Measurements from ENCODE around the gene GPR39. TPM values are rescaled to one million over a fixed set of nuclear protein-coding genes. Genes with fewer than 3 reads are reported as not detected.

The GPR39 gene
- total RNA-seq, 2 experiments from 2014 or later = not detected

DNA sequence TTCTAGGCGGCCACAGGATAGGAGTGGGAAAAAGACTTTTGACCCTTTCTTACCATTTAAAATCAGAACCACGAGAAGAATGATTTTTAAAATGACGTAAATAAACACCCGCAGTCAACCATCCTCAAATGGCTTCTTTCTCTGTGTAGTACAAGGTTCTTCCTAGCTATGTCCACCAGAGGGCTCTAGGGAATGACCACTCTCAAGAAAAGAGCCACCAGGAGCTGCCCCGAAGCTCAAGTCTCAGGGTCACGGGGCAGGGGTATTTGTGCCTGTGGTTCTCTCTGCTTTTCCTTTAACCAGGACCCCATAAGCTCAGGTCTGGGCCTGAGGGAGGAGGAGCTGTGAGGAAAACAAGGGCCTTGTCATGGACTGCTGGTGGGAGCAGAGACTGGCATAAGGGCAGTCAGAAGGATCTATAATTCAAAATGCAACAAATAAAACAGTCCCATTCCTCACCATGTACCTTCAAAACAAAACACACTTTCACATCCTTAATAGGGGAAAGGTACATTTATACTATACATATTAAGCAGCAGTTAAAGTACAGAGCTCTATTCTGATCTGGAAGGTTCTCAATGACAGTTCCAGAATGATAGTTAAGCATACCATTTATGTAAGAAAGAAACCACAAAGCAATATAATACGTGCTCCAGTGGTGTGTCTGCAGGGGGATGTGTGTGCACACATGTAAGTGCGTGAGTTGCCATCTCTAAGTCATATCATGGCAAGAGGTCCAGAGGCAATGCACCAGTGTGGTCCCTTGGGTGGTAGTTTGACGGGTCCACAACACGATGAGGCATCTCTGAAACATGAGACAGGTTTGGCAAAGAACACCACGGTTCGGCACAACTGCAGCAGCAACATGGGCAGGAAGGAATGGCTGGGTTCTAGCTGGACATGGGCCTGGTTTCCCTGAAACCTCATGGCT lies 234.8 kb downstream of the GPR39 start:
- POLR2A ChIA-PET = no interaction called here
- Mint-ChIP-seq H3K36me3 (no peaks in the 10 kb centered on the region), H3K9me3 (no peaks in the 10 kb centered on the region), H3K4me3 (no peak overlapping the region), H3K27me3 (no peaks in the 10 kb centered on the region), H3K4me1 (no peaks in the 10 kb centered on the region), H3K27ac (no peak overlapping the region)
- no peak for DNase-seq
- no peak for ATAC-seq (ENCODE audit: low read depth)

DNA sequence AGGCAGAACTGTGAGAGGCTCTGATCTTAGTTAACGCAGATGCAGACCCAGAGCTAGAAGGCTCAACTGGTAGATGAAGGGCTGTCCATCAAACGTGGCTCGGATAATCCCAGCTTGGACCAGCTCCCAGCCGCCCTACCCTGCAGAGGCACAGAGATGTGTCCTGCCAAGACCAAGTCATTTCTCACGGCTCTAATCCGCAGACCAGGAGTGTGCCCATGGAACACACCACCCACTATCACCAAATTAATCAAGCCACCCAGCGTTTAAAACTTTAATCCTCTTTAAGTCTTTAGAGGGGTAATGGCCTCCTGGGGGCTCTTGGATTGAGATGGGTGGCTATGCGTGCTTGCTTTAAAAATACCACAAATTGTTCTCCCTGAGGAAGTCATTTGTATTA lies 235.9 kb downstream of the GPR39 start:
- H3K9me3 Mint-ChIP-seq = no peaks in the 10 kb centered on the region
- no peaks in the 10 kb centered on the region for H3K36me3 Mint-ChIP-seq
- H3K27ac Mint-ChIP-seq = no peak overlapping the region
- no peak overlapping the region for H3K4me3 Mint-ChIP-seq
- POLR2A ChIA-PET = no interaction called here
- H3K27me3 Mint-ChIP-seq = no peaks in the 10 kb centered on the region
- no peaks in the 10 kb centered on the region for H3K4me1 Mint-ChIP-seq
- DNase-seq (no peak), ATAC-seq (ENCODE audit: low read depth) (no peak)

DNA sequence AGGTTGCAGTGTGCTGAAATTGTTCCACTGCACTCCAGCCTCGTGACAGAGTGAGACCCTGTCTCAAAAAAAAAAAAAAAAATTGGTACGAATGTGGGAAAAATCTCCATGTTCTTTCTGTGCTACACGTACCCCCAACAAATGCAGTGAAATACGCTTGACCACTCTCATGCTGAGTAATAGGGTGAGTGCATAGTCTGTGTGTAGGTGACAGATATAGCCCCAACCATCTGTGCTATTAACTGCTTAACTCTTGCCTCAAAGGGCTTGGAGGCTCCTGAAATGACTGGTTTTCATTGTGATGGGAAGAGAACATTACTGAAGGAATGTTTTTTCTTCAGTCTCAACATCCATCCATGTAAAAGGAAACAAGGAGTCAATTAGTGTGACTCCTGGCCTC lies 237.7 kb downstream of the GPR39 start:
- no peaks in the 10 kb centered on the region for H3K9me3 Mint-ChIP-seq
- H3K4me3 Mint-ChIP-seq = no peak overlapping the region
- ATAC-seq (ENCODE audit: low read depth) = no peak

DNA sequence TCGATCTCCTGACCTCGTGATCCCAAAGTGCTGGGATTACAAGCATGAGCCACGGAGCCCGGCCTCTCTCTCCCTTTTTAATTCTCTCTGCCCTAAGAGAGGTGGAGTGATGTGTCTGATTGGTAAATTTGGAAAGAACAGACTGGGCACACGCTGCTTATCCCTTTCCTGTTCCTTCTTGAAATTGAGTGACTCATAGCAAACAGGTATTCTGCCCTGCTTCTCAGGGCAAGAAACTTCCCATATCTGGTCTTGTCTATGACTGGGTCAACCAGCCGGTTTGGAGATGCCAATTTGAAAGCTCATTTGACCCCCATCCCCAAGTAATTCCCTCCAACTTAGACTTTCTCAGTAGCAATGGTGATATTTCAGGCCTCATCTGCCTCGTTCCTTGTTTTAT lies 238.4 kb downstream of the GPR39 start:
- ATAC-seq (ENCODE audit: low read depth) (no peak), DNase-seq (no peak)
- Mint-ChIP-seq H3K36me3 (no peaks in the 10 kb centered on the region), H3K4me3 (no peak overlapping the region), H3K4me1 (no peaks in the 10 kb centered on the region), H3K9me3 (no peaks in the 10 kb centered on the region), H3K27me3 (no peaks in the 10 kb centered on the region), H3K27ac (no peak overlapping the region)
- POLR2A ChIA-PET = no interaction called here

More for the DNA sequence above, 237.7 kb downstream of the GPR39 start:
- H3K36me3 Mint-ChIP-seq = no peaks in the 10 kb centered on the region
- POLR2A ChIA-PET = no interaction called here
- no peak for DNase-seq
- H3K4me1 Mint-ChIP-seq = no peaks in the 10 kb centered on the region
- no peak overlapping the region for H3K27ac Mint-ChIP-seq
- H3K27me3 Mint-ChIP-seq = no peaks in the 10 kb centered on the region

DNA sequence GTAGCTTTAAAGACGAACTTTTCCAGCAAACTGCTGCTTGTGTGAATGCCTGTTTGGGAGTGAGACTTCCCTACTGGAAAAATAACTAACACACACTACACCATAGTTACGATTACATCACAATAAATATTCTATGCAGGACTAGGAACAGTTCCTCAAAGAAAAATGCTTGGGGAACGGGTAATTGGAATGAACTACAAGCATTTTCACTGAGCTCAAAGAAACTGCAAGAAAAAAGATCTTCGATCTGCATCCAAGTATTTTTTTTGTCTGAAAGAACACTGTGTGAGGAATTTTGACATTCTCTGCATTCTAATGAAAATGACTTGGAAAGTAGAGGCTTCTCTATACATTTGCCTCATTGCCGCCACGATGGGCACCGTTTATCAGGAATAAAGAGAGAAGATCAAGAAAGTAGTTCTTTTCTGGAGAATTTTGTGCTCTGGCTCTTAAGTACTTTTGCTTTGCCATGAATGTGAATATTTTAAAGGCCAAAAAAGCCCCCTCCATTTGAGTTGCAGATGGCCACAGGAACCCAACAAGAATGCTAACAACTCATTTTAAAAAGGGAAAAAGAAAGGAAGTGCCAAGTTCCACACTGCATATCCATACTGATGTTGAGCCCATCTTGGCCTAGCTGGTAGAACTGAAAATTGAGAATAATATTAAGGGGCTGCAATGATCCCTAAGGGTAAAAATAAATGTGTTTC lies 239.8 kb downstream of the GPR39 start:
- POLR2A ChIA-PET = no interaction called here

DNA sequence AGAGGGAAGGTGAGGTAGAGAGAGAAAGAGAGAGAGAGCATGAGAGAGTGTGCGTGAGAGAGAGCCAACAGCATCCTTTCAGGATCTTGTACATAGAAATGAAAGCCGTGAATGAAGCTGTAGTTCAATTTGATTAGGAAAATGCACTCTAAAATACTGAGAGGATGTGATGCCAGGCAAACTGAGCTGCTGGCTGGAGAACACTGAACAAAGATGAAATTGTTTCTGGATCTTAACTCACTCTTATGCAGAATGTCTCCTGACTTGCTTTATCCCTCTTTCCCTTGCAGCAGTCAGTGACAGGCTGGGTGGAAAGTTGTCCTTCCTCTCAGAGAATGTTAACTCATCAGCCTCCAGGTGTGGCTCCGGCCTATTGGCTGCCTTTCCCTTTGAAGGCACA lies 242.7 kb downstream of the GPR39 start:
- no peak overlapping the region for H3K4me3 Mint-ChIP-seq
- no peaks in the 10 kb centered on the region for H3K9me3 Mint-ChIP-seq
- no peak overlapping the region for H3K27ac Mint-ChIP-seq
- POLR2A ChIA-PET = no interaction called here
- no peaks in the 10 kb centered on the region for H3K27me3 Mint-ChIP-seq
- H3K36me3 Mint-ChIP-seq = no peaks in the 10 kb centered on the region
- H3K4me1 Mint-ChIP-seq = no peaks in the 10 kb centered on the region
- DNase-seq (no peak), ATAC-seq (ENCODE audit: low read depth) (no peak)

More for the DNA sequence above, 239.8 kb downstream of the GPR39 start:
- no peak for DNase-seq
- H3K27me3 Mint-ChIP-seq = no peaks in the 10 kb centered on the region
- no peak overlapping the region for H3K27ac Mint-ChIP-seq
- no peaks in the 10 kb centered on the region for H3K9me3 Mint-ChIP-seq
- H3K4me3 Mint-ChIP-seq = no peak overlapping the region
- no peaks in the 10 kb centered on the region for H3K36me3 Mint-ChIP-seq
- no peaks in the 10 kb centered on the region for H3K4me1 Mint-ChIP-seq
- no peak for ATAC-seq (ENCODE audit: low read depth)

DNA sequence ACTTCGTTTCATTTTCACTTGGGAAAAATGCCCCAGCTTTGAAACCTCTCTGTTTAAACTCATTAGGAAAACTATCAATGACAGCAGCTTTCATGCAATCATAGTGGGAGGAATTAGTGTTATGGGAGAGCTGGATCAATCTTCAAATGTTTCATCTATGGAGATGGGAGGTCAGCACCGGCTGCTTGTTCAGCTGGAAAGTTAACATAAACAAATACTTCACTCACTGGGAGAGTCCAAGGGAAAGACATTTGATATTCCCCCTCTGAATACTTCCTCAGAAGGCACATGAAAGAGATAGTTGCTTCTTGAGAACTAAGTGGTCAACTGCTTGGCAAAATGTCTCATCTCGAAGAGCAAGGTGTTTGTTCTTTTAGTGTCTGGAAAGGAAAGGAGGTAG lies 246.1 kb downstream of the GPR39 start:
- ATAC-seq (ENCODE audit: low read depth) (no peak), DNase-seq (no peak)
- Mint-ChIP-seq H3K4me3 (no peak overlapping the region), H3K36me3 (no peaks in the 10 kb centered on the region), H3K27me3 (peaks cover 1% of the 10 kb centered on the region), H3K9me3 (no peaks in the 10 kb centered on the region), H3K27ac (no peak overlapping the region), H3K4me1 (no peaks in the 10 kb centered on the region)
- POLR2A ChIA-PET = no interaction called here

DNA sequence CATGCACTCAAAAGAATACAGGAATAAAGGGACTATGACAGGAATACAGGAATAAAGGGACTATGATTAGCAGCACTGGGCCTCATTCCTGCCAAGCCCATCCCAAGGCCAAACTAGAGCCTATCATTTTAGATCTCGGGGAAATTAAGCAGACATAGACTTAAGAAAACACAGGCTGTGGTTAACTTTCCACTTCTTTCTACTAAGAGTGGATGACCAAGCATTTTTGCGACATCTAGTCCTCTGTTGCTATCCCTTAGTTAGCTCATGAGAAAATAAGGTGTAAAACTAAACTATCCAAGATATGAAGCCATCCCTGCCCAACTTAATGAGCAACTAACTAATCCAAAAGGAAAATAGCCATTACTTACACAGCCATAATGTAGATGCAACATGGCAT lies 247.5 kb downstream of the GPR39 start:
- Mint-ChIP-seq H3K36me3 (no peaks in the 10 kb centered on the region), H3K27me3 (peaks cover 13% of the 10 kb centered on the region), H3K9me3 (no peaks in the 10 kb centered on the region), H3K27ac (no peak overlapping the region), H3K4me3 (no peak overlapping the region), H3K4me1 (no peaks in the 10 kb centered on the region)
- ATAC-seq (ENCODE audit: low read depth) (no peak), DNase-seq (no peak)
- POLR2A ChIA-PET = no interaction called here

DNA sequence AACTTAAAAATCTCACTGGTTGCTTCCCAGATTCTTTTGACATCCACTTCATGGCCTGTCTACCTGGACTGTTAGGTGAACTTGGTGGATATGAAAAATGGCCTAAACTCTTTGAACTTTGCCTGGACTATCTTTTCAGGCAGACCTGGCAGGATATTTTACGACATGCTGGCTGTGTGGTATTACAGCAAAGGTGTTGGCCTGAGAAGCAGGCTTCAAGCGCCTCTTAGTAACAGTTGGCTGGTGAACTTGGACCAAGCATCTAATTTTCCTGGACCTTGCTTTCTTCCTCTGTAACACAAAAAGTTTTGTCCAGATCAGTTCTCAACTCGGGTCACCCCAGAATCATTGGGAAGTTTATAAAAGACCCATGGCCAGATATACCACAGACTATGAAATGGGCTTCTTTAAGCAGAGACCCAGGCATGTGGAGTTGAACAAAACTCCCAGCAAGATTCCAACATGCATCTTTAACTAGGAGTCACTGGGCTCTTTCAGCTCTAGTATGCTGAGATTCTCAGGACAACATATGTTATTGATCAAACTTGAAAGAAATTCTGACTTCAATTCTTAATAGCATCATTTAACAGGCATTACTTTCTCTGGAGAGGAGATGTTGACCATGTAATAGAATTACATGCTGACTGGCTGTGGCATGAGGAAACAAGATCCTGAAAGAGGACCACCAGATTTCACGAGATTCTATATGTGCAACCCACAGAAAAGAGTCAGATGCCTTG lies 249.0 kb downstream of the GPR39 start:
- H3K36me3 Mint-ChIP-seq = no peaks in the 10 kb centered on the region
- H3K27ac Mint-ChIP-seq = no peak overlapping the region
- ATAC-seq (ENCODE audit: low read depth) (no peak), DNase-seq (no peak)
- peaks cover 16% of the 10 kb centered on the region for H3K27me3 Mint-ChIP-seq
- POLR2A ChIA-PET = no interaction called here
- no peak overlapping the region for H3K4me3 Mint-ChIP-seq
- no peaks in the 10 kb centered on the region for H3K9me3 Mint-ChIP-seq
- H3K4me1 Mint-ChIP-seq = no peaks in the 10 kb centered on the region

DNA sequence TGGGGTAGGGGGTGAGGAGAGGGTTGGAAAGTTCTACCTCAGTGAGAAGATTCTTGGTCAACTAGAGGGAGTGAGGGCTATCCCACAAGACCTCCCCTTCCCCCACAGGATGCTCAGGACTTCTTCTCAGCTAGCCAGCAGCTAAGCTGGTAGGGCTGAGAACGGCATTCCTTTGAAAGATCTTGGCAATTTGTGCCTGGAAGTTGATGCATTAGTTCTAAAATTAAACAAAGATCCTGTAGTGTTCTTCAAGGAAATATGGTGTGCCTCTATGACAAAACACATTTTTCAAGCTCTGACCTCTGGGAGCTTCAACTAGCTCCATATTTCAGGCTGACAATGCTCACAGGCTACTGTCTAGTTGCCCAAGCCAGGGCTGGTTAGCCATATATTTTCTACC lies 251.1 kb downstream of the GPR39 start:
- Mint-ChIP-seq H3K9me3 (no peaks in the 10 kb centered on the region), H3K27me3 (peaks cover 32% of the 10 kb centered on the region), H3K36me3 (peaks cover 2% of the 10 kb centered on the region), H3K27ac (no peak overlapping the region), H3K4me1 (no peaks in the 10 kb centered on the region), H3K4me3 (no peak overlapping the region)
- POLR2A ChIA-PET = no interaction called here
- no peak for ATAC-seq (ENCODE audit: low read depth)
- DNase-seq = no peak

DNA sequence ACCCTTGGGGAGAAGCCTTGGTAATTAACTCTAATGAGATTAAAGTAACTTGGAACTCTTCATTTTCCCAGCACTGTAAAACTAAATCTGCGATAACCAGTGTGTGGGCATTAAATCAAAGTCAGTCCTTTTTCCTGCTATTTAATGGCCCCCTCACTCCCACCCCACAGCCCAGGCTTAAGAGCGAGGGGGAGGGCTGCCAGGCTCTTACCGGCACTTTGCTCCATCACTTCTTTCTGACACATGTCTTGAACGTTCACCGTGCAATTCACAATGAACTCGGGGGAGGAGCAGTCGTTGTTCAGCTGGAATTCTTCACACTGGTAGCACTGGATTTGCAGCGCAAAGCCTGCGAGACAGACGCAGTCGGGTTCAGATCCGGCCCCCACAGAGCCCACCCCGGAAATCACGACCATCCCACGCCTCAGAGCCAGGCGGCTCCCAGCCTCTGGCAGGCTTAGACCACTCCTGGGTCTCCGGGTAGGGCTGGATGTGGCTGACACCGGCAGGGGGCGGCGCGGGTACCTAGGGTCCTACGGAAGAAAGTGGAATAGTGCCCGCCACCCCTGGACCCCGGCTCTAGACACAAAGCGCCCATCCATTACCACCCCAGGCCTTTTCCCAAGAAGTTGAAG lies 251.7 kb downstream of the GPR39 start:
- peaks cover 2% of the 10 kb centered on the region for H3K36me3 Mint-ChIP-seq
- H3K9me3 Mint-ChIP-seq = no peaks in the 10 kb centered on the region
- no peaks in the 10 kb centered on the region for H3K4me1 Mint-ChIP-seq
- no peak overlapping the region for H3K4me3 Mint-ChIP-seq
- POLR2A ChIA-PET = no interaction called here
- H3K27ac Mint-ChIP-seq = no peak overlapping the region
- DNase-seq (no peak), ATAC-seq (ENCODE audit: low read depth) (no peak)
- peaks cover 35% of the 10 kb centered on the region for H3K27me3 Mint-ChIP-seq

DNA sequence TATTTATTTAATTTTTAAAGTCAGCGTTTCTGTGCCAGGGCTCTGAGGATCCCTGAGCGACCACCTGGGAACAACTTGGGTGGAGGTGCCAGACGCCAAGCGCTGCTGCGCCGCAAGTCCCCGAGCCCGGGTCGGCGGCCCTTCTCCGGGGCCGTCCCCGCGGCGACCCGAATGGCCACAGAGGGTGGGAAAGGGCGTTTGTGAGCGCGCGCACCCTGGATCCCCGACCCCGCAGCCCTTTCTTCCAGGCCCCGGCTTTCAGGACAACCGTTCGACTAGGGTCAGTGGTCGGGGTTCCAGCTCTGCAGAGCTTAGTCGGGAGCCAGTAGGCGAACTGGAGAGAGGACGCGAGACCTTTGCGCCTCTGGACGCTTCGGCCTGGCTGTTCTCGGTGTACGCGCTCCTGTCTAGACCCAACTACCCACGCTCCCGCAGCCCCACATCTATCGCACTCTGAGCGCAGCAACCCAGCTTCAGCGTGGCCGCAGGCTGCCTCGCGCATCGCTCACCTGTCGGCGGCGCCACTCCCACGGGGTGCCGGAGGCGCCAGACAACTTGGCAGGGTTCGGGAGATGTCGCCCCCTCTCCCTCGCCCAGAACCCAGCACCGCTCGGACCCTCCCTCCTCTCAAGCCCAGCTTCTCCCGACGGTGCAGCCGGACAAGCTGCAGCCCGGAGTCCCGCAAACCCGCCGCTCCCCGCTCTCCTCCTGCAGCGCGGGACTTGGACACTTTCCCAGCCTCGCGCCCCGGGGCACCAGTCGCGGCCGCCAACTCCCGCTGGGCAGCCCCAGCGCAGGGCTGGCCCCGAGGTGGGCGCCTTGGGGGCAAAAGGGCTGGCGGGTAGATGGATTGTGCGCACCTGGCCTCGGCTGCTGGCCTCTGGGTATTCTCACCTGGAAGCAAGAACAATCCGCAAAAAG lies 252.6 kb downstream of the GPR39 start:
- POLR2A ChIA-PET = no interaction called here
- H3K27me3 Mint-ChIP-seq = peaks cover 35% of the 10 kb centered on the region
- ATAC-seq (ENCODE audit: low read depth) = no peak

More for the DNA sequence above, 252.6 kb downstream of the GPR39 start:
- Mint-ChIP-seq H3K36me3 (peaks cover 2% of the 10 kb centered on the region), H3K4me3 (no peak overlapping the region), H3K9me3 (no peaks in the 10 kb centered on the region), H3K4me1 (no peaks in the 10 kb centered on the region), H3K27ac (no peak overlapping the region)
- no peak for DNase-seq

All from activated naive CD8-positive, alpha-beta T cell treated with anti-CD3 and anti-CD28 coated beads, Interleukin-2, amount 10 ng/mL, durations not matched to agents 7 days and 5 days (primary cell).